Right lobe of liver (tissue), 4 donors: ENCODE measurements around the gene ARFGEF3.

Experiments
- POLR2A ChIP-seq: fragments of 450-650 bp; IDR thresholded peaks from one replicate; pipeline ENCODE4 v1.6.1; 2017; ENCODE audit warnings: antibody characterized with exemption, mild to moderate bottlenecking
- TF ChIP-seq, protein P1 (sequence below), 4 donors: fragments of 200-600 bp in 3 of 4; fragments of 450-650 bp in 1 of 4; IDR thresholded peaks; one replicate each; pipeline versions ENCODE4 v1.5.1 to v1.8.0; 2016 to 2022; ENCODE audit warnings: antibody characterized with exemption in 4 of 4, mild to moderate bottlenecking in 2 of 4
- donor health status: DM: no; HTN: no; CAD: no.
- donor health status: DM: no; HTN: no; CAD: no.
- donor health status: DM: no; HTN: yes; CAD: no.

DNA sequence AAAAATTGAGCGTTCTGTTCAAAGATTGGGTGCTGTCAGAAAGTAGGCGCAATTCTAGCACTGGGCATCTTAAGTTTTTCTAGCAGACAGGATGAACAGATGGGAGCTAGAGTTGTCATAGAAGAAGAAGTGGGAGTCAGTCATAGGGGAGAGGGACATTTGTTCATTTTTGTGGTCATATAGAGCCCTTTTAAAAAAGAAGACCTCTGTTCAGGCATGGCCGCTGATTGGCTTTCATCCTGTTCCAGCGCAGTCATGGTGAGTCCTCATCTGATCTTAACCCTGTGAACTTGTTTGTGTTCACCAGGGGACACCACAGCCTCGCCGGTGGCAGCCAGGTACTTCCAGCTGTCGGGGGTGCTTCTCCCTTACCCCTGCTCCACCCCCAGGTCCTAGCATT is 86.3 kb downstream of the ARFGEF3 start:
- TF ChIP-seq, protein P1, sequence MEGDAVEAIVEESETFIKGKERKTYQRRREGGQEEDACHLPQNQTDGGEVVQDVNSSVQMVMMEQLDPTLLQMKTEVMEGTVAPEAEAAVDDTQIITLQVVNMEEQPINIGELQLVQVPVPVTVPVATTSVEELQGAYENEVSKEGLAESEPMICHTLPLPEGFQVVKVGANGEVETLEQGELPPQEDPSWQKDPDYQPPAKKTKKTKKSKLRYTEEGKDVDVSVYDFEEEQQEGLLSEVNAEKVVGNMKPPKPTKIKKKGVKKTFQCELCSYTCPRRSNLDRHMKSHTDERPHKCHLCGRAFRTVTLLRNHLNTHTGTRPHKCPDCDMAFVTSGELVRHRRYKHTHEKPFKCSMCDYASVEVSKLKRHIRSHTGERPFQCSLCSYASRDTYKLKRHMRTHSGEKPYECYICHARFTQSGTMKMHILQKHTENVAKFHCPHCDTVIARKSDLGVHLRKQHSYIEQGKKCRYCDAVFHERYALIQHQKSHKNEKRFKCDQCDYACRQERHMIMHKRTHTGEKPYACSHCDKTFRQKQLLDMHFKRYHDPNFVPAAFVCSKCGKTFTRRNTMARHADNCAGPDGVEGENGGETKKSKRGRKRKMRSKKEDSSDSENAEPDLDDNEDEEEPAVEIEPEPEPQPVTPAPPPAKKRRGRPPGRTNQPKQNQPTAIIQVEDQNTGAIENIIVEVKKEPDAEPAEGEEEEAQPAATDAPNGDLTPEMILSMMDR (IDR thresholded peaks at IDR 0.05): no peak
- no peak for TF ChIP-seq POLR2A
